Endodermal cell (in vitro differentiated cells): Measurements from ENCODE around the gene TIE1. TPM values are rescaled to one million over a fixed set of nuclear protein-coding genes. Genes with fewer than 3 reads are reported as not detected.

ENCODE experiments used
- DNase-seq: peaks from one replicate; pipeline ENCODE4 v3.0.0-alpha.2; 2017
- H3K27ac ChIP-seq: 2 replicates; pipeline ENCODE4 v1.5.1; 2013; ENCODE audit warnings: mild to moderate bottlenecking, low read depth, low read length, moderate library complexity
- H3K27me3 ChIP-seq: 2 replicates; pipeline ENCODE4 v1.6.1; 2013; ENCODE audit warnings: mild to moderate bottlenecking, low read length, moderate library complexity; ENCODE audit not compliant: insufficient read depth, control insufficient read depth, poor library complexity, severe bottlenecking
- H3K36me3 ChIP-seq: 2 replicates; pipeline ENCODE4 v1.7.0; 2013; ENCODE audit warnings: mild to moderate bottlenecking, low read length, moderate library complexity; ENCODE audit not compliant: control insufficient read depth, insufficient read depth
- H3K4me1 ChIP-seq: one replicate; pipeline ENCODE4 v1.7.0; 2013; ENCODE audit warnings: low read length; ENCODE audit not compliant: control insufficient read depth, insufficient read depth
- H3K4me3 ChIP-seq: 2 replicates; pipeline ENCODE4 v1.5.1; 2013; ENCODE audit warnings: mild to moderate bottlenecking, low read length, moderate library complexity
- H3K9ac ChIP-seq: 2 replicates; pipeline ENCODE4 v1.6.1; 2013; ENCODE audit warnings: mild to moderate bottlenecking, low read length, moderate library complexity; ENCODE audit not compliant: poor library complexity, severe bottlenecking; ENCODE audit errors: extremely low read depth
- H3K9me3 ChIP-seq: 2 replicates; pipeline ENCODE4 v1.6.1; 2013; ENCODE audit warnings: mild to moderate bottlenecking, low read length, moderate library complexity; ENCODE audit not compliant: control insufficient read depth
- H3K27ac Mint-ChIP-seq: 2 replicates; pipeline ENCODE4 v1.8.0; 2020; ENCODE audit warnings: mixed read lengths
- H3K27me3 Mint-ChIP-seq: 2 replicates; pipeline ENCODE4 v1.8.0; 2021; ENCODE audit warnings: mild to moderate bottlenecking, mixed read lengths; ENCODE audit not compliant: insufficient read depth
- H3K36me3 Mint-ChIP-seq: 2 replicates; pipeline ENCODE4 v1.8.0; 2020; ENCODE audit warnings: low read depth, mixed read lengths
- H3K4me1 Mint-ChIP-seq: 2 replicates; pipeline ENCODE4 v1.8.0; 2020; ENCODE audit warnings: mixed read lengths
- H3K4me3 Mint-ChIP-seq: 2 replicates; pipeline ENCODE4 v1.8.0; 2020; ENCODE audit warnings: mild to moderate bottlenecking, moderate library complexity, mixed read lengths
- H3K9me3 Mint-ChIP-seq: 2 replicates; pipeline ENCODE4 v1.8.0; 2020; ENCODE audit warnings: mild to moderate bottlenecking, mixed read lengths
- WGBS, 2 experiments: methylation state at CpG; one replicate each; pipeline versions ENCODE4 v1.1.5 to v1.1.7; 2013; ENCODE audit warnings: missing lambda C conversion rate in 2 of 2, mixed read lengths in 1 of 2; ENCODE audit not compliant: insufficient coverage in 1 of 2, insufficient read length in 1 of 2; 5-methylcytosine and 5-hydroxymethylcytosine counted together
- long read RNA-seq, 4 experiments: library from polyadenylated mRNA in 2 of 4; library from RNA in 1 of 4; library from capped mRNA in 1 of 4; stranded (forward) in 3 of 4; unstranded in 1 of 4; transcript quantifications; one replicate each; pipeline ENCODE4 v2.0.0, GENCODE V29; 2020 to 2021; ENCODE audit warnings: inconsistent platforms in 1 of 4
- polyA plus RNA-seq, 2 experiments: library from polyadenylated mRNA; stranded (reverse); fragments of 50-300 nt; gene quantifications; one replicate each; pipeline ENCODE4 v1.2.3, GENCODE V29; 2013
- total RNA-seq, 2 donors: library from RNA; stranded (reverse); fragmentation: NEBNext Ultra II Directional in 1 of 2; extraction: Animal tissue kit (Norgen Biotek cat#: 25700) in 1 of 2; gene quantifications; 2 replicates in 1 of 2; 3 replicates in 1 of 2; pipeline ENCODE4 v1.2.1, GENCODE V29; 2021
- TF ChIP-seq, protein P1 (sequence below): fragments of 200-600 bp; sonication (generic); conservative IDR thresholded peaks from 2 replicates; pipeline ENCODE4 v1.5.0; 2021; ENCODE audit warnings: antibody characterized with exemption, mild to moderate bottlenecking

TIE1 gene
- total RNA-seq: under 1 TPM; 0.40 to 0.99 TPM
- polyA plus RNA-seq (2013, experiment 1 of 2): 1.2 TPM
- 1.7 TPM for polyA plus RNA-seq (2013, experiment 2 of 2)
- long read RNA-seq, experiment 1, partial matches to known transcripts: 1 of 1 reads
- long read RNA-seq, experiment 1, other reads (novel, unspliced or antisense): 0 of 1 reads
- long read RNA-seq, experiment 2, partial matches to known transcripts: 0 of 2 reads
- long read RNA-seq, experiment 2, other reads (novel, unspliced or antisense): 1 of 2 reads
- long read RNA-seq, experiment 3: 0 reads
- long read RNA-seq, experiment 4: 0 reads

DNA sequence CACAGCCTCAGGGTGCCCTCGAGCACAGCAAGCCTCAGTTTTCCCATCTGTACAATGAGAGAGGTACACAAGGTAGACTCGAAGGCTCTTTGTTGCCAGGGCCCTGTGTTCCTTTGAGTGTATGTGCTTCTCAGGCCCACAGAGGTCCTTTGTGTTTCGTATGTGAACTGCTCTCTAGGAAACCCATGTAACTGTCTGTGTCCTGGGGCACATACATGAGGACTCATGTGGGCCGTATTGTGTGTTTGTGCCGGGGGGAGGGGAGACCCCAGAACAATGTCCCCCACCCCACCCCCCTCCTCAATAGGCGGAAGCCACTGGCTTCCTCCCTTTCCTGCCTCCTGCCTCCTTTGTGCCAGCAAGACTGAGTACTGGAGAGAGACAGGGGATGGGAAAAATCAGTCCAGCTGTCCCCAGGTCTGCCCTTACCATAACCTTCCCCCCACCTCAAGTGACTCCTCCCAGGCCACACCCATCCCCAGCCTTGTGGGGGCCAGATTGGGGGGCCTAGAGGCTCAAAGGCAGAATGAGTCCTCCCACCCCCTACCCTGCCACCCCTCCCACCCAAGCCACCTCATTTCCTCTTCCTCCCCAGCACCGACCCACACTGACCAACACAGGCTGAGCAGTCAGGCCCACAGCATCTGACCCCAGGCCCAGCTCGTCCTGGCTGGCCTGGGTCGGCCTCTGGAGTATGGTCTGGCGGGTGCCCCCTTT is at the start of gene TIE1:
Gene TIE1 (plus strand): TSS at position 605 of the 717 bp plus-strand sequence. CDS start 90 bp downstream, at position 695.
- no peak within 1 kb of the TSS for H3K27ac ChIP-seq
- WGBS, 2 experiments: 92 to 93% methylated on average over 2 to 8 of the region's 10 CpGs

DNA sequence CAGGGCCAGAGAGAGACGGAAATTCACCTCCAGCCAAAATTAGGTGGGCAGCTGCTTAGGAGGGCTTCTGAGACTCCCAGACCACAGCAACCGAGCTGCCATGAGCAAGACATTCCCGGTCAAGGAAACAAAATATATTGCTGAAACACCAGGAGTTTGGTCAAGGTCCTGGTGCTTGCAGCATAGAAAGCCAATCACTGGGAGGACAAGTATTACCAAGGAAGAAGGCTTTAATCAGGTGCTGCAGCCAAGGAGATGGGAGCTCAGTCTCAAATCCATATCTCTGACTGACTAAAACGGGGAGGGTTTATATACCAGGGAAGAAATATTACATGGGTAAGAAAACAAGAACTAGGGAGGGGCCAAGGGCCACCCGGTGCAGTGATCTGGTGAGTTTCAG is 49.8 kb upstream of the TIE1 start:
- no peaks in the 10 kb centered on the region for H3K27me3 ChIP-seq
- Mint-ChIP-seq H3K27me3 (peaks cover 28% of the 10 kb centered on the region), H3K4me1 (no peaks in the 10 kb centered on the region), H3K9me3 (peaks cover 69% of the 10 kb centered on the region), H3K27ac (no peak overlapping the region), H3K36me3 (peaks cover 4% of the 10 kb centered on the region), H3K4me3 (no peak overlapping the region)
- H3K4me3 ChIP-seq: no peak overlapping the region
- TF ChIP-seq, protein P1, sequence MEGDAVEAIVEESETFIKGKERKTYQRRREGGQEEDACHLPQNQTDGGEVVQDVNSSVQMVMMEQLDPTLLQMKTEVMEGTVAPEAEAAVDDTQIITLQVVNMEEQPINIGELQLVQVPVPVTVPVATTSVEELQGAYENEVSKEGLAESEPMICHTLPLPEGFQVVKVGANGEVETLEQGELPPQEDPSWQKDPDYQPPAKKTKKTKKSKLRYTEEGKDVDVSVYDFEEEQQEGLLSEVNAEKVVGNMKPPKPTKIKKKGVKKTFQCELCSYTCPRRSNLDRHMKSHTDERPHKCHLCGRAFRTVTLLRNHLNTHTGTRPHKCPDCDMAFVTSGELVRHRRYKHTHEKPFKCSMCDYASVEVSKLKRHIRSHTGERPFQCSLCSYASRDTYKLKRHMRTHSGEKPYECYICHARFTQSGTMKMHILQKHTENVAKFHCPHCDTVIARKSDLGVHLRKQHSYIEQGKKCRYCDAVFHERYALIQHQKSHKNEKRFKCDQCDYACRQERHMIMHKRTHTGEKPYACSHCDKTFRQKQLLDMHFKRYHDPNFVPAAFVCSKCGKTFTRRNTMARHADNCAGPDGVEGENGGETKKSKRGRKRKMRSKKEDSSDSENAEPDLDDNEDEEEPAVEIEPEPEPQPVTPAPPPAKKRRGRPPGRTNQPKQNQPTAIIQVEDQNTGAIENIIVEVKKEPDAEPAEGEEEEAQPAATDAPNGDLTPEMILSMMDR: no peak
- peaks cover 31% of the 10 kb centered on the region for H3K9me3 ChIP-seq
- H3K36me3 ChIP-seq: no peaks in the 10 kb centered on the region
- no peak overlapping the region for H3K9ac ChIP-seq
- no peak for DNase-seq
- H3K27ac ChIP-seq: no peak overlapping the region
- H3K4me1 ChIP-seq: no peaks in the 10 kb centered on the region
- WGBS, 2 experiments: 89 to 95% methylated on average over 4 to 5 of the region's 5 CpGs

More for the DNA sequence above, at the start of gene TIE1:
- Histone ChIP-seq H3K27me3 (no peaks in the 10 kb centered on the region), H3K9me3 (no peaks in the 10 kb centered on the region), H3K4me1 (peaks cover 5% of the 10 kb centered on the region), H3K36me3 (no peaks in the 10 kb centered on the region), H3K9ac (no peak within 1 kb of the TSS), H3K4me3 (no peak within 1 kb of the TSS)
- Mint-ChIP-seq H3K27me3 (no peaks in the 10 kb centered on the region), H3K4me1 (peaks cover 19% of the 10 kb centered on the region), H3K9me3 (no peaks in the 10 kb centered on the region), H3K36me3 (no peaks in the 10 kb centered on the region), H3K4me3 (no peak within 1 kb of the TSS), H3K27ac (no peak within 1 kb of the TSS)
- no peak for DNase-seq
- TF ChIP-seq, protein P1: no peak

DNA sequence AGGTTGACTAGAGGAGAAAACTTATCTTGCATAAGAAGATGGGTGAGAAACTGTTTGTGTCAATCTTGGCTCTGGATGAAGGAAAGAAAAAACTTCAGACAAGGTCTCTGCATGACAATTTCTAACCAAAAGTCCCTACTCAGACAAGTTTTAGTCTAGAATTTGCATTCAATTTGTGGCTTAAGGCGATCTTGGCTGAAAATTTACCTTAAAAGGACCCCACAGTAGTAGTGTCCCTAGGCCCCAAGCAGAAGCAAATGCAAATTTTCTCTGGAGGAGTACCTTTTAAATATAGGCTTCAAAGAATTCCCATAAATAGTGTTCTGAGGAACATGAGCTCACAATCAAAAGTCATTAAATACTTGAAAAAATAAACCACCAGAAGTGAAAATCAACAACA is 48.6 kb upstream of the TIE1 start:
- 70 to 89% methylated on average over 1 of the region's 1 CpG for WGBS, 2 experiments
- H3K4me3 ChIP-seq: no peak overlapping the region
- Mint-ChIP-seq H3K27me3 (peaks cover 32% of the 10 kb centered on the region), H3K4me1 (no peaks in the 10 kb centered on the region), H3K9me3 (peaks cover 64% of the 10 kb centered on the region), H3K36me3 (peaks cover 4% of the 10 kb centered on the region), H3K27ac (no peak overlapping the region), H3K4me3 (no peak overlapping the region)
- TF ChIP-seq, protein P1: no peak
- H3K4me1 ChIP-seq: no peaks in the 10 kb centered on the region
- no peak overlapping the region for H3K27ac ChIP-seq
- H3K27me3 ChIP-seq: no peaks in the 10 kb centered on the region
- H3K36me3 ChIP-seq: no peaks in the 10 kb centered on the region
- H3K9me3 ChIP-seq: peaks cover 22% of the 10 kb centered on the region
- no peak for DNase-seq
- H3K9ac ChIP-seq: no peak overlapping the region
